ENCODE measurements around the gene CABLES2.

DNA sequence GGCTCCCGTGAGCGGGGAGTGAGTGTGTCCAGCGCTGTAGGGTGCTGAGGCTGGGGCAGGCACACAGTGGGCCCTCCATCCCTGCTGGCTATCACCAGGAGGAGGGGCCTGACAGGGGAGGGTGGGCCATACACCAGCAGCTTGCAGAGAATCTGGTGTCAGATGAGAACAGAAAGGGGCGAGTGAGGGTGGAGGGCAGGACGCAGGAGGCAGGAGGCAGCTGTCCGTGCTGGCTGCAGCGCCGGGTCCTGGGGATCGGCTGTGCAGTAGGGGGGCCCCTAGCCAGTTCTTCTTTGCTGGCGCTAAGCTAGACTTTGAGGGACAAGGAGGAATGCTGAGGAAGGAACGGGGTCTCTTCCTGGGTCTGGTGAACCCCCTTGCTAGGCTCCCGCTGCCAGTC, 1.6 kb upstream of the CABLES2 start:
- TF ChIP-seq EZH2 (IDR thresholded peaks at IDR 0.05; ENCODE audit: borderline replicate concordance, low read length) = no peak
- TF ChIP-seq, protein P1, sequence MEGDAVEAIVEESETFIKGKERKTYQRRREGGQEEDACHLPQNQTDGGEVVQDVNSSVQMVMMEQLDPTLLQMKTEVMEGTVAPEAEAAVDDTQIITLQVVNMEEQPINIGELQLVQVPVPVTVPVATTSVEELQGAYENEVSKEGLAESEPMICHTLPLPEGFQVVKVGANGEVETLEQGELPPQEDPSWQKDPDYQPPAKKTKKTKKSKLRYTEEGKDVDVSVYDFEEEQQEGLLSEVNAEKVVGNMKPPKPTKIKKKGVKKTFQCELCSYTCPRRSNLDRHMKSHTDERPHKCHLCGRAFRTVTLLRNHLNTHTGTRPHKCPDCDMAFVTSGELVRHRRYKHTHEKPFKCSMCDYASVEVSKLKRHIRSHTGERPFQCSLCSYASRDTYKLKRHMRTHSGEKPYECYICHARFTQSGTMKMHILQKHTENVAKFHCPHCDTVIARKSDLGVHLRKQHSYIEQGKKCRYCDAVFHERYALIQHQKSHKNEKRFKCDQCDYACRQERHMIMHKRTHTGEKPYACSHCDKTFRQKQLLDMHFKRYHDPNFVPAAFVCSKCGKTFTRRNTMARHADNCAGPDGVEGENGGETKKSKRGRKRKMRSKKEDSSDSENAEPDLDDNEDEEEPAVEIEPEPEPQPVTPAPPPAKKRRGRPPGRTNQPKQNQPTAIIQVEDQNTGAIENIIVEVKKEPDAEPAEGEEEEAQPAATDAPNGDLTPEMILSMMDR (IDR thresholded peaks at IDR 0.05; ENCODE audit: low read length) = no peak

All from OCI-LY1 (cell line).